Right kidney (tissue), 1 donor: ENCODE data around the gene DKC1.

Experiments
- DNase-seq: peaks from one replicate; pipeline ENCODE4 v3.0.0-alpha.2; 2016

The DKC1 gene

GRCh38 chrX:154735695-154736393, 26.8 kb upstream of the DKC1 start:
- DNase-seq, result no peak

GRCh38 chrX:154737136-154737535, 25.5 kb upstream of the DKC1 start:
- DNase-seq, result no peak

GRCh38 chrX:154738011-154738738, 24.5 kb upstream of the DKC1 start:
- no peak for DNase-seq

- DNase-seq, result no peak
Observed at GRCh38 chrX:154739952-154740465, 22.7 kb upstream of the DKC1 start.

GRCh38 chrX:154742613-154743012, 20.1 kb upstream of the DKC1 start:
- no peak for DNase-seq

- no peak for DNase-seq
Observed at GRCh38 chrX:154748712-154749339, 13.8 kb upstream of the DKC1 start.

- DNase-seq, result no peak
Observed at GRCh38 chrX:154749856-154750255, 12.8 kb upstream of the DKC1 start.

GRCh38 chrX:154750301-154751202, 12.1 kb upstream of the DKC1 start, which contains the start of gene GAB3:
GAB3 (minus strand) TSS chrX:154751077; CDS start chrX:154751025, 52 bp downstream.
- peak; percentile 53 for DNase-seq

GRCh38 chrX:154751203-154751668, 11.4 kb upstream of the DKC1 start:
- no peak for DNase-seq

- no peak for DNase-seq
Observed at GRCh38 chrX:154751669-154752271, 10.9 kb upstream of the DKC1 start.

- no peak for DNase-seq
Observed at GRCh38 chrX:154758696-154759095, 4.0 kb upstream of the DKC1 start.

- DNase-seq, result no peak
Observed at GRCh38 chrX:154761977-154762536, 607 bp upstream of the DKC1 start.

- DNase-seq, result no peak
Observed at GRCh38 chrX:154774622-154775021, 12.0 kb downstream of the DKC1 start.

- no peak for DNase-seq
Observed at GRCh38 chrX:154775419-154776349, 13.0 kb downstream of the DKC1 start.

GRCh38 chrX:154776753-154777152, 14.1 kb downstream of the DKC1 start:
- DNase-seq, result no peak

GRCh38 chrX:154779261-154779660, 16.6 kb downstream of the DKC1 start:
- DNase-seq, result no peak

GRCh38 chrX:154780968-154781367, 18.3 kb downstream of the DKC1 start:
- DNase-seq, result no peak

- no peak for DNase-seq
Observed at GRCh38 chrX:154784149-154784995, 21.7 kb downstream of the DKC1 start.

- no peak for DNase-seq
Observed at GRCh38 chrX:154785716-154786115, 23.1 kb downstream of the DKC1 start.
